GM18867 (cell line): Measurements from ENCODE around the gene B3GALT2.
"Not testable (repeated sequence)": the region's sequence is repeated elsewhere in the genome, so short reads cannot be mapped to it uniquely, and the experiment has no call there.

Experiments
- ATAC-seq: cut with Tn5 transposase; IDR thresholded peaks from one replicate; pipeline ENCODE4 v1.9.1; 2021; ENCODE audit warnings: mild to moderate bottlenecking, moderate library complexity; ENCODE audit not compliant: unreplicated experiment

Gene B3GALT2

GRCh38 chr1:193185901-193186731 is at the start of gene B3GALT2:
Gene B3GALT2 (minus strand): TSS chr1:193186613. CDS start chr1:193181562, 5,051 bp downstream.
- no peak for ATAC-seq

- no peak for ATAC-seq
Observed at GRCh38 chr1:193234530-193234929, 48.1 kb upstream of the B3GALT2 start.

- ATAC-seq: not testable (repeated sequence)
Observed at GRCh38 chr1:193231146-193231545, 44.7 kb upstream of the B3GALT2 start.

- ATAC-seq: no peak
Observed at GRCh38 chr1:193229136-193229535, 42.7 kb upstream of the B3GALT2 start.

GRCh38 chr1:193222056-193222615 is 35.7 kb upstream of the B3GALT2 start:
- ATAC-seq: no peak

GRCh38 chr1:193221651-193222050 is 35.2 kb upstream of the B3GALT2 start:
- ATAC-seq: no peak

GRCh38 chr1:193219391-193219790 is 33.0 kb upstream of the B3GALT2 start:
- ATAC-seq: no peak

GRCh38 chr1:193216920-193217319 is 30.5 kb upstream of the B3GALT2 start:
- no peak for ATAC-seq

GRCh38 chr1:193213998-193214397 is 27.6 kb upstream of the B3GALT2 start:
- no peak for ATAC-seq

- ATAC-seq: no peak
Observed at GRCh38 chr1:193212637-193213036, 26.2 kb upstream of the B3GALT2 start.

GRCh38 chr1:193211539-193211938 is 25.1 kb upstream of the B3GALT2 start:
- peak; percentile 85 for ATAC-seq

GRCh38 chr1:193210996-193211395 is 24.6 kb upstream of the B3GALT2 start:
- ATAC-seq: peak; percentile 13

GRCh38 chr1:193201021-193201420 is 14.6 kb upstream of the B3GALT2 start:
- ATAC-seq: no peak

- no peak for ATAC-seq
Observed at GRCh38 chr1:193199940-193200339, 13.5 kb upstream of the B3GALT2 start.

- ATAC-seq: no peak
Observed at GRCh38 chr1:193192586-193192985, 6.2 kb upstream of the B3GALT2 start.

GRCh38 chr1:193190096-193190744 is 3.8 kb upstream of the B3GALT2 start:
- ATAC-seq: peak; percentile 50

- ATAC-seq: no peak
Observed at GRCh38 chr1:193189442-193190095, 3.2 kb upstream of the B3GALT2 start.

- not testable (repeated sequence) for ATAC-seq
Observed at GRCh38 chr1:193188915-193189314, 2.5 kb upstream of the B3GALT2 start.

- no peak for ATAC-seq
Observed at GRCh38 chr1:193187114-193187513, 701 bp upstream of the B3GALT2 start.

GRCh38 chr1:193185211-193185610 is 1.2 kb downstream of the B3GALT2 start:
- no peak for ATAC-seq

GRCh38 chr1:193184776-193185175 is 1.6 kb downstream of the B3GALT2 start:
- no peak for ATAC-seq
